Measurements from ENCODE around the gene HES2.
A peak's percentile ranks its signal among the peaks of the same experiment; 100 is the strongest.
"Not testable (repeated sequence)": the region's sequence is repeated elsewhere in the genome, so short reads cannot be mapped to it uniquely, and the experiment has no call there.

The HES2 gene

DNA sequence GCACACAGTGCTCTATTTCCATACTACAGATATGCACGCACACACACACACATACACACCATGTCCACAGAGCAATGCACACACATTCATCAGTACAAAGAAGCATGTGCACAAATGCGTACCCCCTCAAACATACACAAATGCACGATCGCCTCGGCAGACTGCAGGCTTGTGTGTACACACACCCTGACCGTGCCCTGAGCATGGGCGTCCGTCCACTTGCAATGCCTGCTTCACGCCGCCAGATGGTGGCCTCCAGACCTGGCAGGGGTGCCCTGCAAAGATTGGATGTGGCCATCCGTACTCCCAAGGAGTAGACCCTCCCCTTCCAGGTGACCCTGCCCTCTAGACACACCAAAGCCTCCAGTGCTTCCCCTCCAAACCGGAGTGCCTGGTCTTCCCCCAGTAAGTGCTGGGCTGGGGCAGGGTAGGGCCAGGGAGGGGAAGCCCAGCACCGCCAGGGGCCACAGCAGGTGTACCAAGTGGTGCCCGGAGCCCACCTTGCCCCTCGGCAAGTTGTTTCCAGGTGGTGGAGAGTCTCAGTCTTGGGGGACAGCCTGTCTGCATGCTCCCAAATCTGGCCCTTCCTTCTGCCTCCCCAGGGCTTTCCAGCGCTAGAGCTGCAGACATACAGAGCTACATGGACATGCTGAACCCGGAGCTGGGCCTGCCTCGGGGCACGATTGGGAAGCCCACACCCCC, 25.5 kb upstream of the HES2 start:
- no peak overlapping the region for H3K4me3 ChIP-seq (ENCODE audit: low read depth, low read length)
- peak; percentile 57 for DNase-seq (ENCODE audit: low read depth)
- TF ChIP-seq, protein P1, sequence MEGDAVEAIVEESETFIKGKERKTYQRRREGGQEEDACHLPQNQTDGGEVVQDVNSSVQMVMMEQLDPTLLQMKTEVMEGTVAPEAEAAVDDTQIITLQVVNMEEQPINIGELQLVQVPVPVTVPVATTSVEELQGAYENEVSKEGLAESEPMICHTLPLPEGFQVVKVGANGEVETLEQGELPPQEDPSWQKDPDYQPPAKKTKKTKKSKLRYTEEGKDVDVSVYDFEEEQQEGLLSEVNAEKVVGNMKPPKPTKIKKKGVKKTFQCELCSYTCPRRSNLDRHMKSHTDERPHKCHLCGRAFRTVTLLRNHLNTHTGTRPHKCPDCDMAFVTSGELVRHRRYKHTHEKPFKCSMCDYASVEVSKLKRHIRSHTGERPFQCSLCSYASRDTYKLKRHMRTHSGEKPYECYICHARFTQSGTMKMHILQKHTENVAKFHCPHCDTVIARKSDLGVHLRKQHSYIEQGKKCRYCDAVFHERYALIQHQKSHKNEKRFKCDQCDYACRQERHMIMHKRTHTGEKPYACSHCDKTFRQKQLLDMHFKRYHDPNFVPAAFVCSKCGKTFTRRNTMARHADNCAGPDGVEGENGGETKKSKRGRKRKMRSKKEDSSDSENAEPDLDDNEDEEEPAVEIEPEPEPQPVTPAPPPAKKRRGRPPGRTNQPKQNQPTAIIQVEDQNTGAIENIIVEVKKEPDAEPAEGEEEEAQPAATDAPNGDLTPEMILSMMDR (conservative IDR thresholded peaks at IDR 0.05; ENCODE audit: low read depth, low read length) = peak; percentile 64

DNA sequence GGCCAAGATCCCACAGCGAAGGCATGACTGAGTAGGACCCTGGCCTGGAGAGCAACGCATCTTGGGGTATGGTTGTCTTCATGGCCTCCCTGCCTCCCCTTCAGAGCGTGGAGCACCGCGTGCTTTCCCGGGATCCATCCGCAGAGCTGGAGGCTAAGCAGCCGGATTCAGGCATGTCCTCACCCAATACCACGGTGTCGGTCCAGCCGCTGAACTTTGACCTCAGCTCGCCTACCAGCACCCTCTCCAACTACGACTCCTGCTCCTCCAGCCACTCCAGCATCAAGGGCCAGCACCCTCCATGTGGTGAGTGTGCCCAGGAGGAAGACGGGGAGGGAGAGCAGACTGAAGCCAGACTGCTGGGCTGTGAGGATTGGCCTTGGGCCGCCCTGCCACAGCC, 24.7 kb upstream of the HES2 start:
- no peak overlapping the region for H3K4me3 ChIP-seq (ENCODE audit: low read depth, low read length)
- TF ChIP-seq, protein P1 (conservative IDR thresholded peaks at IDR 0.05; ENCODE audit: low read depth, low read length) = no peak
- DNase-seq (ENCODE audit: low read depth) = no peak

DNA sequence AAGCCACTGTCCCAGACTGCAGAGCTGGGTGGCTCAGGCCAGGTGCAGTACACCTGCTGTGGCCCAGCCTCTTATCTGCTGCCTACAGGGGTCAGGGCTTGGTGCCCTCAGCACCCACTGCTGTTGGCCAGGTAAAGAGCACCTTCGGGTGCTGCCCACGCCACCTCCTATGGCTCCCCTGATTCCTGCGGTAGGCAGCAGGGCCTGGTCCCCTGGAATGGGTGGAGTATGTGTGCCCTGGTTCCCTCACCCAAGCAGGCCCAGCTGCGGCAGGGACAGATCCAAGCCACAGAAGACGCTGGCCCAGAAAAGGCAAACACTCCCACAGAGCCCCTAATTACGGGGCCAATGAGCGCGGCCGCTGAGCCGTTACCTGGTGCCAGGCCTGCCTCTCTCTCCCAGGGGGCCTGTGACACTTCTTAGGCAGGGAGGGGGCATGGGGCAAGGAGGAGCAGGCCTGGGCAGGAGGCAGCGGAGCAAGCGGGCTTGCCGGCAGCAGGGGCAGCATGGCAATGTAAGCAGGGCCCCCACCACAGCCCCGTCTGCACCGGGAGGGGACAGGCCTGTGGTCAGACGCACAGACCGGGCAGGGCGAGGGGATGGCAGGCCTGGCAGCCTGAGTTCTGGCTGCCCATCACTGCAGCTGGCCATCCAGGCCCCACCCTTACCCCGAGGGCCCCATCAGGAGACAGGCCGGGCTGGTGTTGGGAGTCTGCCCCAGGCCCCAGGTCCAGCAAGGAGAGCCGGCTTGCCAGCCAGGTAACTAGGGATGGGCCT, 23.8 kb upstream of the HES2 start:
- H3K4me3 ChIP-seq (ENCODE audit: low read depth, low read length) = no peak overlapping the region
- TF ChIP-seq, protein P1 (conservative IDR thresholded peaks at IDR 0.05; ENCODE audit: low read depth, low read length) = no peak
- DNase-seq (ENCODE audit: low read depth) = no peak

DNA sequence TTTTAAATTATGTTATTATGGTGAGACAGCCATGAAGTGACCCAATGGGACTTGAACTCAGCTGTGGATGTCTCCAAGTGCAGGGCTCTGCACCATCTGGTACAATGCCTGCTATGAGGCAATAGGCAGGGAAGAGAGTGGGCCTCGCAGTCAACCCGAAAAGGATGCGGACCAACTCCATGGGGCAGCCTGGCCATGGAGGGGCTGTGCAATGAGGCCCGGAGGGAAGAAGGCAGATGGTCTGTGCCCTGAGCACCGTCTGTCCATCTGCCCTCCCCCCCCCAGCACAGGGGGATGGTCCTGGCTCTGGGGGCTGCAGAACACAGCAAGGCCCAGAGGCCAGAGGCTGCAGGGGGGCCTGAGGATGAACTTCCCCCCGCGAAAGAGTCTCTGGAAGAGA, 21.9 kb upstream of the HES2 start:
- DNase-seq (ENCODE audit: low read depth) = no peak
- TF ChIP-seq, protein P1 (conservative IDR thresholded peaks at IDR 0.05; ENCODE audit: low read depth, low read length) = no peak
- no peak overlapping the region for H3K4me3 ChIP-seq (ENCODE audit: low read depth, low read length)

DNA sequence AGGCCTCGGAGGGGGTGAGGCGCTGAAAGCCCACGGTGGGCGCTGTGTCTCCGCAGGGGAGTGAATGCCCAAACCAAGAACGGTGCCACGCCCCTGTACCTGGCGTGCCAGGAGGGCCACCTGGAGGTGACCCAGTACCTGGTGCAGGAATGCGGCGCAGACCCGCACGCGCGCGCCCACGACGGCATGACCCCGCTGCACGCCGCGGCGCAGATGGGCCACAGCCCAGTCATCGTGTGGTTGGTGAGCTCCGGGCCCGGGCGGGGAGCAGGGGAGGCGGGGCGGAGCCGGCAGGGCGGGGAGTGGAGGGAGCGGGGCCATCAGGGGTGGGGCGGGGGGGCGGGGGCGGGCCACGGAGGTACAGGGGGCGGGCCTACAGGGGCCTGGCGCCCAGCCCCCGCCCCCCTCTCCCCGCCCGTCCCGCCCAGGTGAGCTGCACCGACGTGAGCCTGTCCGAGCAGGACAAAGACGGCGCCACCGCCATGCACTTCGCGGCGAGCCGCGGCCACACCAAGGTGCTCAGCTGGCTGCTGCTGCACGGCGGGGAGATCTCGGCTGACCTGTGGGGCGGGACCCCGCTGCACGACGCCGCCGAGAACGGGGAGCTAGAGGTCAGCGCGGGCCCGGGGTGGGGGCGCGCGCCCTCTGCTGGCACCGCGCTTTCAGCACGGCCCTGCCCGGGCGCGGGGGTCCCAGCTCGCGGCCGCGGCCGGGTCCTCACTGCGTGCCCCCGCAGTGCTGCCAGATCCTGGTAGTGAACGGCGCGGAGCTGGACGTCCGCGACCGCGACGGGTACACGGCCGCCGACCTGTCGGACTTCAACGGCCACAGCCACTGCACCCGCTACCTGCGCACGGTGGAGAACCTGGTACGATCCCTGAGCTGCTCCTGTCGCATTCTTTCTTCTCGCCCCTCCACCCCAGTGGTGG, 20.7 kb upstream of the HES2 start:
- DNase-seq (ENCODE audit: low read depth) = no peak
- no peak overlapping the region for H3K4me3 ChIP-seq (ENCODE audit: low read depth, low read length)

DNA sequence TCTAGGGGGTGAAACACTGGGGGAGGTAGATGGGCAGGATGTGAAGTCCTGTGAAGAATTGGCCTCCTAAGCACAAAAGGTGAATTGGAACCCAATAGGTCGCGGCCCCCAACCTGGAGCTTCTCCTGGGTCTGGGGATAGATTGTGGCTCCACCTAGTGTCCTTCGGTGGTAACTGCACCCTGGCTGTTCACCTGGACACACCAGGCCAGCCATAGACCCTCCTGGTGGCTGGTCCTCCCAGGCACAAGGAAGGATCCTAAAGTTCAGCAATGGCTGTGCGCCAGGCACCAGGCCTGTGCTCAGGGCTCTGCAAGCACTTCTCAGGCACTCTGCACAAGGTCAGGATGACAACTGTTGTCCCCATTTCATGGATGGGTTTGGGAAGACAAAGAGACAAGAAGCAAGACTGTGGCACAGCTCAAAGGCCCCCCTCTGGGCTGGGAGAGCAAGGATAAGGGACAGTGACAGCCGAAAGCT, 18.4 kb upstream of the HES2 start:
- TF ChIP-seq, protein P1 (conservative IDR thresholded peaks at IDR 0.05; ENCODE audit: low read depth, low read length) = peak; percentile 89
- peak; percentile 59 for DNase-seq (ENCODE audit: low read depth)
- H3K4me3 ChIP-seq (ENCODE audit: low read depth, low read length) = no peak overlapping the region

More for the DNA sequence above, 20.7 kb upstream of the HES2 start:
- TF ChIP-seq, protein P1 (conservative IDR thresholded peaks at IDR 0.05; ENCODE audit: low read depth, low read length) = no peak

DNA sequence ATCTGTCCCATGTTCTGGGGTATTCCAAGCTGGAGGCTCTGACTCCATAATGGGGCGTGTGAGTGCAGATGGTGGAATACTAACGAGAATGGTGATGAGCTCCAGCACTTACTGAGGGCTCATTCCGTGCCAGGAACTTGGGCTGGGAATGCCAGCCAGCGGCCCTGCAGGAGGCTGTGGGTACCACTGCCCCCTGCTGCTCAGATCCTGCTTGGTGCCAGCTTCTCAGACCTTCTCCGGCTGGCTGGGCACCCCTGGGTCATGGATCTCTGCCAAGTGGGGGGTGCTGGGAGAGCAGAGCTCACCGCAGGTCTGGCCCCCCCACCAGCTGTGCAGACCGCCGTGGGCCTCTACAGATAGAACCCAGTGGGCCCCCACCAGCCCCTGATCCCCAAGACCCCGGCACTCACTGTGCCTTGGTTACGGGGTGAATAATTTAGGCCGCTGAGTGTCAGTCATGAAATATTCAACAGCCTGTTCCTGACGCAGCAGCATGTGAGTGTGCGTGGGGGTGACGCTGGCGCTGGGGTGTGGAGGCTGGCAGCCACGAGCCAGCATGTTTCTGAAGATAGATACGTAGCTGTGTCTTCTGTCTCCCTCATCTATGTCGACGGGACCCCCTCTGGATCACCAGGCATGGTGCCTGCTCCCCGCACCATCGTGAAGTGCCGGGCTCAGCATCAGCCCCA, 17.4 kb upstream of the HES2 start:
- not testable (repeated sequence) for H3K4me3 ChIP-seq (ENCODE audit: low read depth, low read length); DNase-seq (ENCODE audit: low read depth)

DNA sequence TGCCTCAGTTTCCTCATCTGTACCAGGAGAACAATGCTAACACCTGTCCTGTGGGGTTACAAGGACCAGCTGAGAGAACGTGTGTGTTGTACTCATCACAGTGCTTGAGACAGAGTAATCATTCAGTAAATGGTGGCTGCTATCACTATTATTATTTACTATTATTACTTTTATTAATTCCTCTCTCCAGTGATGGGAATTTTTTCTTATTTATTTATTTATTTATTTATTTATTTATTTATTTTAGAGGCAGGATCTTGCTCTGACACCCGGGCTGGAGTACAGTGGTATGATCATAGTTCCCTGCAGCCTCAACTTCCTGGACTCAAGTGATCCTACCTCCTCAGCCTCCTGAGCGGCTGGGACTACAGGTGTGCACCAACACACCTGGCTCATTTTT, 16.6 kb upstream of the HES2 start:
- not testable (repeated sequence) for DNase-seq (ENCODE audit: low read depth); H3K4me3 ChIP-seq (ENCODE audit: low read depth, low read length)

Data from choroid plexus epithelial cell (primary cell).